ENCODE results near the gene GNAT3.

Gene GNAT3

DNA sequence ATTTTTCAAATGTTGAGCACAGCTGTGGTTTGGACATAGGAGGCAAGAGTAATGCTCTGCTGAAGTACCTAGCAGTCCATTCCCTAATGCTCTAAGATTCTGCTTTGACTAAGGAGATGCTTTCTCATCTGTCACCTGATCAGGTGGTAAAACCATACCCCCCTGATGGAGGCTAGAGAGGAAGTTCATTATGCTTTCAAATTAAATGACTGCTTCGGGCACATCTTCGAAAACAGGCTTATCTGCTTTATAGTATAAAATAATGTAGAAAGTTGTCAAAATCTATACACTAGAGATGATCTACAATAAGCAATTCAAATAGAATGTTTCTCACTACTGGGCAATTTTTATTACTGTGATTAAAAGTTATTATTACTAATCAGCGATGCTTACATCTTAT lies at the start of gene GNAT3:
TSS of gene GNAT3 (minus strand) at position 101 of the 400 bp plus-strand sequence. CDS start 138 bp downstream, outside the sequence.
- TF ChIP-seq ZNF776 (tag by site-specific recombination; IDR thresholded peaks at IDR 0.05; ENCODE audit: borderline replicate concordance) (no peak), ZNF121 (tag by site-specific recombination; IDR thresholded peaks at IDR 0.05) (no peak), ZNF221 (tag by site-specific recombination; IDR thresholded peaks at IDR 0.05; ENCODE audit: borderline replicate concordance) (no peak), ZNF837 (tag by site-specific recombination; IDR thresholded peaks at IDR 0.05) (no peak), SCRT2 (tag by site-specific recombination; IDR thresholded peaks at IDR 0.05) (no peak), KLF1 (tag by site-specific recombination; IDR thresholded peaks at IDR 0.05) (no peak), GFI1B (tag by site-specific recombination; IDR thresholded peaks at IDR 0.05) (no peak), KLF9 (tag by site-specific recombination; IDR thresholded peaks at IDR 0.05; ENCODE audit: low read depth) (no peak), ZNF324 (tag by site-specific recombination; IDR thresholded peaks at IDR 0.05) (no peak)
- TF ChIP-seq, protein P1, sequence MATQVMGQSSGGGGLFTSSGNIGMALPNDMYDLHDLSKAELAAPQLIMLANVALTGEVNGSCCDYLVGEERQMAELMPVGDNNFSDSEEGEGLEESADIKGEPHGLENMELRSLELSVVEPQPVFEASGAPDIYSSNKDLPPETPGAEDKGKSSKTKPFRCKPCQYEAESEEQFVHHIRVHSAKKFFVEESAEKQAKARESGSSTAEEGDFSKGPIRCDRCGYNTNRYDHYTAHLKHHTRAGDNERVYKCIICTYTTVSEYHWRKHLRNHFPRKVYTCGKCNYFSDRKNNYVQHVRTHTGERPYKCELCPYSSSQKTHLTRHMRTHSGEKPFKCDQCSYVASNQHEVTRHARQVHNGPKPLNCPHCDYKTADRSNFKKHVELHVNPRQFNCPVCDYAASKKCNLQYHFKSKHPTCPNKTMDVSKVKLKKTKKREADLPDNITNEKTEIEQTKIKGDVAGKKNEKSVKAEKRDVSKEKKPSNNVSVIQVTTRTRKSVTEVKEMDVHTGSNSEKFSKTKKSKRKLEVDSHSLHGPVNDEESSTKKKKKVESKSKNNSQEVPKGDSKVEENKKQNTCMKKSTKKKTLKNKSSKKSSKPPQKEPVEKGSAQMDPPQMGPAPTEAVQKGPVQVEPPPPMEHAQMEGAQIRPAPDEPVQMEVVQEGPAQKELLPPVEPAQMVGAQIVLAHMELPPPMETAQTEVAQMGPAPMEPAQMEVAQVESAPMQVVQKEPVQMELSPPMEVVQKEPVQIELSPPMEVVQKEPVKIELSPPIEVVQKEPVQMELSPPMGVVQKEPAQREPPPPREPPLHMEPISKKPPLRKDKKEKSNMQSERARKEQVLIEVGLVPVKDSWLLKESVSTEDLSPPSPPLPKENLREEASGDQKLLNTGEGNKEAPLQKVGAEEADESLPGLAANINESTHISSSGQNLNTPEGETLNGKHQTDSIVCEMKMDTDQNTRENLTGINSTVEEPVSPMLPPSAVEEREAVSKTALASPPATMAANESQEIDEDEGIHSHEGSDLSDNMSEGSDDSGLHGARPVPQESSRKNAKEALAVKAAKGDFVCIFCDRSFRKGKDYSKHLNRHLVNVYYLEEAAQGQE (tag by site-specific recombination; IDR thresholded peaks at IDR 0.05) = no peak
- POLR2A ChIA-PET = no interaction called here
- CTCF ChIA-PET = no interaction called here

DNA sequence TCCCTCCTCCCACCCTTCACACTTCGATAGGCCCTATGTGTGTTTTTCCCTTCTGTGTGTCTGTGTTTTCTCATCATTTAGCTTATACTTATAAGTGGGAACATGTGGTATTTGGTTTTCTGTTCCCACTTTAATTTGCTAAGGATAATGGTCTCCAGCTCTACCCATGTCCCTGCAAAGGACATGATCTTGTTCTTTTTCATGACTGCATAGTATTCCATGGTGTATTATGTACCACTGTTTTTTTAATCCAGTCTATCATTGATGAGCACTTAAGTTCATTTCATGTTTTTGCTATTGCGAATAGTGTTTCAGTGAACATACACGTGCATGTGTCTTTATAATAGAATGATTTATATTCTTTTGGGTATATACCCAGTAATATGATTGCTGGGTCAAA lies 46.3 kb upstream of the GNAT3 start:
- H3K36me3 ChIP-seq (ENCODE audit: control insufficient read depth in 2 of 2, insufficient read depth in 1 of 2, low read length in 2 of 2) = no peaks in the 10 kb centered on the region
- no peak overlapping the region for H3K27ac ChIP-seq (ENCODE audit: extremely low read depth, low read depth, low read length)
- CTCF ChIA-PET = no interaction called here
- H3K4me1 ChIP-seq (ENCODE audit: control insufficient read depth, insufficient read depth, low read length) = no peaks in the 10 kb centered on the region
- TF ChIP-seq ZBTB48 (tag by site-specific recombination; IDR thresholded peaks at IDR 0.05) (no peak), ZNF146 (tag by site-specific recombination; IDR thresholded peaks at IDR 0.05) (peak; percentile 75)
- H3K4me3 ChIP-seq (ENCODE audit: low read depth, low read length) = no peak overlapping the region
- POLR2A ChIA-PET = no interaction called here
- no peaks in the 10 kb centered on the region for H3K9me3 ChIP-seq (ENCODE audit: control insufficient read depth, insufficient read depth, low read depth, low read length)

More for the DNA sequence above, at the start of gene GNAT3:
- no peak within 1 kb of the TSS for H3K27ac ChIP-seq (ENCODE audit: extremely low read depth, low read depth, low read length)
- H3K36me3 ChIP-seq (ENCODE audit: control insufficient read depth in 2 of 2, insufficient read depth in 1 of 2, low read length in 2 of 2) = no peaks in the 10 kb centered on the region
- no peaks in the 10 kb centered on the region for H3K9me3 ChIP-seq (ENCODE audit: control insufficient read depth, insufficient read depth, low read depth, low read length)
- H3K4me1 ChIP-seq (ENCODE audit: control insufficient read depth, insufficient read depth, low read length) = no peaks in the 10 kb centered on the region
- no peak within 1 kb of the TSS for H3K4me3 ChIP-seq (ENCODE audit: low read depth, low read length)

DNA sequence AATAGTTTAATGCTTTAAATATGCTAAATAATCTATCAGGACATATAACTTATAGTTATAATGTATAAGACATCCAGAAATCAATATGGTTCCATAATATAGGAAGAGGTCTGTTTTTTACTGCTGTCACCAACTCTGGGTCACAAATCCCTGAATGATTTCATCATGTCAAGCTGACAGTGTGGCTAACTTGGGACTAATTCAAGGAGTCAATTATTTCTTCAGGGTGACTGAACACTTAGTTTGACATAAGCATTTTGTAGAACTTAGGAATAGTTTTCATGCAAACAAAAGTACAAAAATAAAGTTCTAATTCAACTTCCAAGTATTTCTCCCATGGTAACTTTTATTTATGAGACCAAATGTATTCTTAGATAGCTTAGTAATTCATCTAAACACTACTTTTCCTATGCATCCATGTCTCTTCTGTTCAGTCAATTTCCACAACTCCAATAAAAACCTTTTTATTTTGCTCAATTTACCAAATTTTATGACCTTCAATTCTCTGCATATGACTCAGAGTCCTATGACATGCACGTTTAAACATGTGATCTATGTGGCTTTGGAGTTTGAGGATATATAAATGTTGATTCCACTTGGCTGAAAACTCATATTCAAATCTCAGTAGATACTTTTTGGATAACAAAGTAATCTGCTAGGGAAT lies 40.3 kb upstream of the GNAT3 start:
- Histone ChIP-seq H3K4me3 (ENCODE audit: low read depth, low read length) (no peak overlapping the region), H3K27ac (ENCODE audit: extremely low read depth, low read depth, low read length) (no peak overlapping the region), H3K4me1 (ENCODE audit: control insufficient read depth, insufficient read depth, low read length) (no peaks in the 10 kb centered on the region), H3K9me3 (ENCODE audit: control insufficient read depth, insufficient read depth, low read depth, low read length) (no peaks in the 10 kb centered on the region), H3K36me3 (ENCODE audit: control insufficient read depth in 2 of 2, insufficient read depth in 1 of 2, low read length in 2 of 2) (no peaks in the 10 kb centered on the region)
- TF ChIP-seq, protein P2, sequence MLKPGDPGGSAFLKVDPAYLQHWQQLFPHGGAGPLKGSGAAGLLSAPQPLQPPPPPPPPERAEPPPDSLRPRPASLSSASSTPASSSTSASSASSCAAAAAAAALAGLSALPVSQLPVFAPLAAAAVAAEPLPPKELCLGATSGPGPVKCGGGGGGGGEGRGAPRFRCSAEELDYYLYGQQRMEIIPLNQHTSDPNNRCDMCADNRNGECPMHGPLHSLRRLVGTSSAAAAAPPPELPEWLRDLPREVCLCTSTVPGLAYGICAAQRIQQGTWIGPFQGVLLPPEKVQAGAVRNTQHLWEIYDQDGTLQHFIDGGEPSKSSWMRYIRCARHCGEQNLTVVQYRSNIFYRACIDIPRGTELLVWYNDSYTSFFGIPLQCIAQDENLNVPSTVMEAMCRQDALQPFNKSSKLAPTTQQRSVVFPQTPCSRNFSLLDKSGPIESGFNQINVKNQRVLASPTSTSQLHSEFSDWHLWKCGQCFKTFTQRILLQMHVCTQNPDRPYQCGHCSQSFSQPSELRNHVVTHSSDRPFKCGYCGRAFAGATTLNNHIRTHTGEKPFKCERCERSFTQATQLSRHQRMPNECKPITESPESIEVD (tag by site-specific recombination; IDR thresholded peaks at IDR 0.05) = peak; percentile 40; the same call in 1 of the 2 replicates
- TF ChIP-seq ZNF302 (tag by site-specific recombination; IDR thresholded peaks at IDR 0.05; ENCODE audit: low read depth) = no peak
- peak; percentile 67; the same call in 1 of the 2 replicates for TF ChIP-seq ZNF366 (tag by site-specific recombination; conservative IDR thresholded peaks at IDR 0.05)
- ChIA-PET CTCF (interaction anchor here (0.7 kb wide), 1 partner anchor 20 kb away, joined by 6 read pairs; no protein-coding TSS in a partner anchor), POLR2A (no interaction called here)
